Activated CD8-positive, alpha-beta memory T cell treated with anti-CD3 and anti-CD28 coated beads, Interleukin-2, amount 50 U/mL, for 48 hours (primary cell): Measurements from ENCODE around the gene INTS11.
A peak's percentile ranks its signal among the peaks of the same experiment; 100 is the strongest.

Experiments used
- DNase-seq: peaks from one replicate; pipeline ENCODE4 v3.0.0-alpha.2; 2020

Gene INTS11

GRCh38 chr1:1298861-1299685 is 25.4 kb downstream of the INTS11 start:
- DNase-seq = no peak

DNA sequence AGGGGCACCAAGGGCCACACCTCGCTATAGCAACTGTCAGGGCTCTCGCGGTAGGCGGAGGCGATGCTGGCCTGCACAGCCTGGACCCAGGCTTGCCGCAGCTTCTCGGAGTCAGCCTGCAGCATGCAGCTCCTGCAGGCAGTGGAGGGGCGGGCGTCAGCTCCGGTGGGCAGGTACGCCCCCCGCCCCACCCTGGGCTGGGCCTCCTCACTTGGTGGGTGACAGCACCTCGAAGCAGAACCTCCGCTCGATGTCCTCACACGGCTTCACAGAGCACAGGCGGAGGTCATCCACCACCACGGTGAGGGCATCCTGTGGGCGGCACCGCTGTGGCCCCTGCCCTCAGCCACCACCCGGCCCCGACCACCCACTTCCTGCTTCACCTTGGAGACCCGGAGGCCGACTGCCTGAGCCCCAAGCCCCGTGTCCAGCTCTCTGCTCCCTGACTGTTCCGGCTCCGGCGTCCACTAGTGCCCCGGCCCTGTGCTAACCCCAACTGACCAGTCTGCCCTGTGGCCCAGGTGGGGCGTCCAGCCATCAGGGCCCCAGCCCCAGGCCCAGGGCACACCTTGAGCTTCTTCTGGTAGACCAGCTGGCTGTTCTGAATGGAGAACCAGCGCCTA is 26.5 kb downstream of the INTS11 start:
- no peak for DNase-seq

DNA sequence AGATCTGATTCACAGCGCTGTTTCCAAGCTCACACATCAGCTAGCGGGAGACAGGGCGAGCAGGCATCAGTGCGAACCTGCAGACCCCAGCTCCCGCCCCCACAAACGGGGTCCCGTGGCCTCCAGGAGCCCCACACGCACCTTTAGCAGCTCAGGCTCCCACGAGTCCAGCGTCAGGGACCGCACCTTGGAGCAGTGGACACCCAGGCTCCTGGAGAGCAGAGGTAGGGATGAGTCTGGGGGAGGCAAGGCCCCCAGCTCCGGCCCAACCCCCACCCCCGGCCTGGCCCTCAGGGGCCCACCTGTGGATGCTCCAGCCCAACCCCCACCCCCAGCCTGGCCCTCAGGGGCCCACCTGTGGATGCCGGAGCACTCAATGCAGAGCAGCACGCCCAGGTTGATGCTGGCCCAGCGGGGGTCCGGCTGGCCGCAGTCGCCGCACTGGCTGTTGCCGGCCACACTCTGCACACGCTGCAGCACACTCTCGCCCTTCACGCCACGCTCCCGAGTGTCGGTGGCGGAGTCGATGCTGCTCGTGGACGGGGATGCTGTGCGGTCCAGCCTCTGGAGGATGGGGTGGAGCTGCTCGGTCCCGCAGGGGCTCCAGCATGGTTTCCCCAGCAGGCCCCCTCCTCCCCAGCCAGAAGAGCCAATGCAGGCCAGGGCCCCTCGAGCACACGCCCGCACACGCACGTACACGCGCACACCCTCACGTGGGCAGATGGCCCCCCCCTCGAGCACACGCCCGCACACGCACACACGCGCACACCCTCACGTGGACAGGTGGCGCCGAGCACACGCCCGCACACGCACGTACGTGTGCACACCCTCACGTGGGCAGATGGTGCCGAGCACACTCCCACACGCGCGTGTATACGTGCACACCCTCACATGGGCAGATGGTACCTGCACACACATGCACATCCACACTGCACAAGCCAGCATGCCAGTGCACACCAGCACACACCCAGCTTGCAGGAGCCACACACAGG is 28.1 kb downstream of the INTS11 start:
- DNase-seq = no peak

DNA sequence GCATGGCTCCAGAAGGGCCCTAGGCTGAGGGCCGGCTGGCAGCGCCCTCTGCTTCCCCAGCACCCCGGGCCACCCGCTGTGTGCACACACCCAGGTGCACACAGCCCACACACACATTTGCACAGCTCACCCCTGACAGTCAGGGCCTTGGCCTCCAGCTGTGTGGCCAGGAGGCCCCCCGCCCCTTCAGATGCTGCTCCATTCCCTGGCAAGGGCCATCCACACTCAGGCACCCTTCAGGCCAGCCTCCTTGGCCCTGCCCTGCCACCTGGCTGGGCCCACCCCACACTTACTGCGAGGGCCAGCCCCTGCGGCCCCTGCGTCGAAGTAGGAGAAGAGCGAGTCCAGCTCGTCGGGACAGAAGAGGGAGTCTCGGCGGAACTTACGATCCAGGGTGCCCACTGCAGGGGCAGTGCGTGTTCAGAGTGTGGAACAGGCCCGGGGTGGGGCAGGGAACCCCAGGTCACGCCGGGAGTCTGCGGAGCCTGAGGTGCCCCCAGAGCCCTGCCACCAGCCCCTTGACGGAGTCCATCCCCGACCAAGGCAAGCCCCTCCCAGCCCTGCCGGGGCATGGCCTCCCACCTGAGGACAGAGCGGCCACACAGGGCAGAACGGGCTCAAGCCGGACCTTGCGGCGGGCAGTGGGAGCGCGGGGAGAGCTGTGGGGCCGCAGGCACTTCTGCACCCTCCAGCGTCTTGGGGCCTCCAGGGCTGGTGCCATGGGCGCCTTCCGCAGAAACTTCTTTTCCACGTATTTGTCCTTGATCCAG is 29.1 kb downstream of the INTS11 start:
- DNase-seq = no peak

DNA sequence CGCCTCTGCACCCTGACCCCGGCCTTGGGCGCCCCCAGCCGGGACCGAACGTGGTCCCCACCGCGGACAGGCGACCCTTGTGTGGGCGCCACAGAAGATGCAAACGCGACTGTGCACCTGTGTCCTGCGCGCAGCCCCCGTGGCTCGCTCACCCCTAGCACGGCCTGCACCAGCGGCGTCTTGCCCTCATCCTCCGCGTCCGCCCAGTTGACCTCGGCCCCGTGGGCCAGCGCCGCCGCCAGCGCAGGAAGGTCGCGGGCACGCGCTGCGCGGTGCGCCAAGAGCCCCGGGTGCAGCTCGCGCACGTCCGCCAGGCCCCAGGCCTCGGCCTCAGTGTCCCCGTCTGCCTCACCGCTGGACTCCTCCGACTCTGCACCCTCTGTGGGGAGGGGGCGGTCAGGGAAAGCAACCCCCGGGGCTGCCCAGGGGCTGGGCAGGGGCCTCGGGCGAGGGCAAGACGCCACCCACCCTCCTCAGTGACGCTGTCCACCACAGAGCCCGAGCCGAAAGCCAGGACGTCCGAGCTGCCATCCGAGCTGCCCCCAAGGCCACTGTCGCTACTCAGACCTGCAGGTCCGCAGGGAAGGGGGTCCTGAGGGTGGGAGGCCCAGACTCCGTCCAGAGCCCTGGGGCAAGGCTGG is 30.1 kb downstream of the INTS11 start:
- DNase-seq = no peak

DNA sequence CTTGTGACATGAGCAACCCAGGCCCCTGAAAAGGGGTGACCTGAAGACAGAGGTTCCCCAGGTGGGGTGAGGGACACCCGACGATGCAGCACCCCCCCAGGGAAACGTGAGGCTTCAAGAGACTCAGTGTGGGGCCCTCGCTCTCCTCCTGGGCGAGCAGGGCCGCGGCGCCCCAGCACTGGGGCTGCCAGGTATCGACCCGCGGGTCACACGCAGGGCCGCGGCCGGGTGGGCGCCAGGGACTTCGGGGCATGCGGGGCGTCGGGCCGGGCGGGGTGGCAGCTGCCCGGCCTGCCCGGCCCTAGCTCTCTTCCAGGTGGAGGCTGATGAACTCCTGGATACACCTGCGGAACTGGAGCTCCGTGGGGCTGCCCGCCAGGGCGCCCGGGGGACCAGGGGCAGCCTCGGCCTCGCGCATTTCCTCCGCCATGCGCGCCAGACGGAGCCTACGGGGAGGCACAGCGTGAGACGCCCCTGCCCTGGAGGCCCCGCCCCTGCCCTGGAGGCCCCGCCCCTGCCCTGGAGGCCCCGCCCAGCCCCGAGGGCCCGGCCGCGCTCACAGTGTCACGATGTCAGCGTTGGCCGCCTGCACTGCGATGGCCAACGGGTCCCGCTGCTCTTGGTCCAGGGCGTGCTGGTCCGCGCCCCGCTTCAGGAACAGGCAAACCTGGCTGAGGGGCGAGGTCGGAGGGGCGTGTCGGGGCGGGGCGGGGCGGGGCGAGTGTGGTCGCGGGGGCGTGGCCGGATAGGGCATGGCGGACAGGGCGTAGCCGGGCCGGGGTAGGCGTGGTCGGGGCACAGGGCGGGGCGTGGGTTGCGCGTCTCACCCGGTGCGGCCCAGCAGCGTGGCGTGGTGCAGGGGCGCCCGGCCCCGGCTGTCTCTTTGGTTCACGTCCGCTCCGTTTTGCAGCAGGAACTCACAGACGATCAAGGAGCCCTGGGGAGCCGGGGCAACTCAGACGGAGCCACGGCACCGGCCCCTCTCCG is 30.9 kb downstream of the INTS11 start:
- DNase-seq = no peak

GRCh38 chr1:1292851-1293250 is 31.6 kb downstream of the INTS11 start:
- no peak for DNase-seq

DNA sequence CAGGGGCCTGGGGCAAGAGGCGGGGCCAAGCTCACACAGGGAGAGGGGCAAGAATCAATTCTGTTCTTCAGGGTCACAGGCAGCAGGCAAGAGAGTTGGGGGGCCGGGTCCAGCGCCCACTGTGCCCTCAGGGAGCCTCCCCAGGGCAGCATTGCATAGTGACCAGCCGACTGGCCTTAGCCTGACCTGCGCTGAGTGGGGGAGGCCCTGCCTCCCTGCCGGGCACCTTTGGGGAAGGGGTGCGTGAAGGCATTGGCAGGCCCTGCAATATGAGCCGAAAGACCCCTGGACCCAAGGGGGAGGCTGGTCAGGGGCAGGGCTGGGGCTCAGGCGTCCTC is 32.0 kb downstream of the INTS11 start:
- DNase-seq = no peak

DNA sequence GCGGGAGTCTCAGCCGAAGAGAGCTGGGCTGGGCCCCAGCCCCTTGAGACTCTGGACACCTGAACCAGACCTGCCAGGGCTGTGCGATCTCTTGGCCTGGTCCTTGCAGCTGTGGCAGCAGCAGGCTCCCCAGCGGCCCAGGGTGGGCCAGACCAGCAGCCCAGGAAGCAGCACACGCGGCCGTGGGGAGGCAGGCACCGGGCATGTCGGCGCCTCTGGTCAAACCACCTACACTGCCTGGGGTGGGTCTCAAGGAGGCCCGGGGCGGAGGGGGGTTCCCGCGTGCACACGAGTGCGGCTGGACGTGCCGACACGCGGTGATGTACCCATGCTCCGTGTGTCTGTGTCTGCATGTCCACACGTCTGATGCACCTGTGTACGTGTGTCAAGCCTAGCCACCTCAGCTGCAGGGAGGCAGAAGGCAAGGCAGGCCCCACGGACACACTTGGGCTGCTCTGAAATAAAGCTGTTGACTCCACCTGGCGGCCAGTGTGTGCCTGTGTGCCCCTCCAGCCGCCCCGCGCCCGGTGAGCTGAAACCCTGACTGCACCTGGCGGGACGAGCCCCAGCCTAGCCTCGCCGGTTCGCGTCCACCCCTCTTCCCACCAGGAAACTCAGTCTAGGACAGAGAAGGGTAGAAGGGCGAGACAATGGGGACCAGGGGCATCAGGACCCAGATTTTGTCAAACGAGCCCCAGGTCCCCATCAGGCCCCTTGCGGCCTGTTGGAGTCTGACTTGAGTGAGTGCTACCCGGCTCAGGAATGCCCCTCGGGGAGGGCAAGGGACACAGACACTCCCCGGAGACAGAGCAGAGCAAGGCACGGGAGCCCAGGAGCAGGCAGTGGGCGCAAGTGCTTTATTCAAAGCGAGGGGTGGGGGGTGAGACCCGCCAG is 32.7 kb downstream of the INTS11 start:
- peak; percentile 77 for DNase-seq

DNA sequence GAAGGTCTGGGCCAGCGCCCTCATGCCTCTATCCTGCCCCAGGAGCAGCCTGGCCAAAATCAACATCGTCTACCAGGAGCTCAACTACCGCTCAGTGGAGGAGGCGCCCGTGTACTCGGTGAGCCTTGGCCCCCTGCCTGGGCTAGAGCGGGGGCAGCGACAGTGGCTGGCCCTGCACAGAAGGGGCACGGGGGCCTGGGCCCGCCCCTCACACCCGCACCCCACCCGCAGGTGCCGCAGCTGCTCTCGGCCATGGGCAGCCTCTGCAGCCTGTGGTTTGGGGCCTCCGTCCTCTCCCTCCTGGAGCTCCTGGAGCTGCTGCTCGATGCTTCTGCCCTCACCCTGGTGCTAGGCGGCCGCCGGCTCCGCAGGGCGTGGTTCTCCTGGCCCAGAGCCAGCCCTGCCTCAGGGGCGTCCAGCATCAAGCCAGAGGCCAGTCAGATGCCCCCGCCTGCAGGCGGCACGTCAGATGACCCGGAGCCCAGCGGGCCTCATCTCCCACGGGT is 33.4 kb downstream of the INTS11 start:
- DNase-seq = no peak

GRCh38 chr1:1290238-1290731 is 34.2 kb downstream of the INTS11 start:
- DNase-seq = peak; percentile 82

GRCh38 chr1:1287288-1288110 is 37.0 kb downstream of the INTS11 start:
- DNase-seq = no peak

GRCh38 chr1:1286313-1287261 is 37.9 kb downstream of the INTS11 start:
- DNase-seq = no peak

GRCh38 chr1:1285611-1286311 is 38.7 kb downstream of the INTS11 start:
- no peak for DNase-seq

GRCh38 chr1:1285102-1285571 is 39.3 kb downstream of the INTS11 start:
- DNase-seq = no peak
